ENCODE results near the gene GSTM5.

GRCh38 chr1:109716570-109717090, 4.6 kb downstream of the GSTM5 start:
- TF ChIP-seq CTCF (IDR thresholded peaks at IDR 0.05) (no peak), POLR2A (IDR thresholded peaks at IDR 0.05) (no peak)

Measured in adrenal gland (tissue), 5 donors.